WTC11 (cell line): ENCODE data around the gene DGKZ. TPM values are rescaled to one million over a fixed set of nuclear protein-coding genes. Genes with fewer than 3 reads are reported as not detected.

ENCODE experiments used
- CBFB ChIP-seq: sonication (generic); formaldehyde crosslinking; IDR thresholded peaks from 2 replicates; pipeline ENCODE4 v1.8.1; 2022; ENCODE audit warnings: mild to moderate bottlenecking, low read depth, missing genetic modification reagents
- ESRRA ChIP-seq: sonication (generic); formaldehyde crosslinking; IDR thresholded peaks from 2 replicates; pipeline ENCODE4 v1.8.1; 2022; ENCODE audit warnings: mild to moderate bottlenecking, missing genetic modification reagents, borderline replicate concordance
- FOXJ3 ChIP-seq: sonication (generic); formaldehyde crosslinking; IDR thresholded peaks from 2 replicates; pipeline ENCODE4 v1.9.0; 2021; ENCODE audit warnings: missing genetic modification reagents, mild to moderate bottlenecking, borderline replicate concordance
- FOXK1 ChIP-seq: sonication (generic); formaldehyde crosslinking; IDR thresholded peaks from 2 replicates; pipeline ENCODE4 v1.8.0; 2022; ENCODE audit warnings: mild to moderate bottlenecking, moderate library complexity, missing genetic modification reagents
- FOXP1 ChIP-seq: sonication (generic); formaldehyde crosslinking; IDR thresholded peaks from 2 replicates; pipeline ENCODE4 v1.8.0; 2022; ENCODE audit warnings: missing genetic modification reagents, mild to moderate bottlenecking, moderate library complexity, borderline replicate concordance
- GTF2I ChIP-seq: fragments of 250-450 bp; sonication (Bioruptor Pico); conservative IDR thresholded peaks from 2 replicates; pipeline ENCODE4 v1.4.0; 2021; ENCODE audit warnings: mild to moderate bottlenecking
- JUN ChIP-seq: sonication (generic); formaldehyde crosslinking; IDR thresholded peaks from 2 replicates; pipeline ENCODE4 v1.8.0; 2023; ENCODE audit warnings: mild to moderate bottlenecking, missing genetic modification reagents
- MXD4 ChIP-seq: fragments of 250-450 bp; sonication (Bioruptor Pico); IDR thresholded peaks from 2 replicates; pipeline ENCODE4 v1.8.0; 2021; ENCODE audit warnings: mild to moderate bottlenecking, moderate library complexity, borderline replicate concordance
- NFATC4 ChIP-seq: fragments of 250-450 bp; sonication (Bioruptor Pico); IDR thresholded peaks from 2 replicates; pipeline ENCODE4 v1.9.0; 2021; ENCODE audit warnings: mild to moderate bottlenecking
- OVOL2 ChIP-seq: fragments of 250-450 bp; sonication (Bioruptor Pico); IDR thresholded peaks from 2 replicates; pipeline ENCODE4 v1.9.0; 2021; ENCODE audit warnings: mild to moderate bottlenecking, borderline replicate concordance
- PRRX2 ChIP-seq: fragments of 250-450 bp; sonication (Bioruptor Pico); IDR thresholded peaks from 2 replicates; pipeline ENCODE4 v1.8.0; 2021; ENCODE audit warnings: mild to moderate bottlenecking
- STAT6 ChIP-seq: sonication (generic); formaldehyde crosslinking; conservative IDR thresholded peaks from 2 replicates; pipeline ENCODE4 v1.8.1; 2023; ENCODE audit warnings: mild to moderate bottlenecking, low read depth, missing genetic modification reagents, moderate library complexity
- TCF7 ChIP-seq: sonication (generic); formaldehyde crosslinking; IDR thresholded peaks from 2 replicates; pipeline ENCODE4 v1.8.0; 2022; ENCODE audit warnings: mild to moderate bottlenecking, low read depth, missing genetic modification reagents, moderate library complexity
- TP53 ChIP-seq: sonication (generic); formaldehyde crosslinking; IDR thresholded peaks from 2 replicates; pipeline ENCODE4 v1.8.1; 2023; ENCODE audit warnings: mild to moderate bottlenecking, missing genetic modification reagents
- ZNF219 ChIP-seq: sonication (generic); formaldehyde crosslinking; IDR thresholded peaks from 2 replicates; pipeline ENCODE4 v1.8.0; 2023; ENCODE audit warnings: missing genetic modification reagents, mild to moderate bottlenecking, borderline replicate concordance
- ZNF317 ChIP-seq: sonication (generic); formaldehyde crosslinking; IDR thresholded peaks from 2 replicates; pipeline ENCODE4 v1.8.1; 2023; ENCODE audit warnings: low read depth, mild to moderate bottlenecking, moderate library complexity, missing genetic modification reagents, borderline replicate concordance
- ZNF416 ChIP-seq: fragments of 250-450 bp; sonication (Bioruptor Pico); IDR thresholded peaks from 2 replicates; pipeline ENCODE4 v1.9.0; 2021; ENCODE audit warnings: mild to moderate bottlenecking, inconsistent platforms
- ZNF425 ChIP-seq: fragments of 250-450 bp; sonication (Bioruptor Pico); conservative IDR thresholded peaks from 2 replicates; pipeline ENCODE4 v1.9.0; 2021; ENCODE audit warnings: mild to moderate bottlenecking
- ZNF512 ChIP-seq: sonication (generic); formaldehyde crosslinking; IDR thresholded peaks from 2 replicates; pipeline ENCODE4 v1.8.1; 2022; ENCODE audit warnings: missing genetic modification reagents, borderline replicate concordance
- ZNF671 ChIP-seq: fragments of 250-450 bp; sonication (Bioruptor Pico); IDR thresholded peaks from 2 replicates; pipeline ENCODE4 v1.8.0; 2021; ENCODE audit warnings: mild to moderate bottlenecking
- total RNA-seq: library from RNA; stranded (reverse); gene quantifications from 3 replicates; pipeline ENCODE4 v1.2.3, GENCODE V29; 2021
- TF ChIP-seq, protein P1 (sequence below): sonication (generic); formaldehyde crosslinking; IDR thresholded peaks from 2 replicates; pipeline ENCODE4 v1.8.0; 2023; ENCODE audit warnings: mild to moderate bottlenecking, missing genetic modification reagents
- TF ChIP-seq, protein P2 (sequence below): sonication (generic); formaldehyde crosslinking; IDR thresholded peaks from 2 replicates; pipeline ENCODE4 v1.8.0; 2022; ENCODE audit warnings: mild to moderate bottlenecking, missing genetic modification reagents
- TF ChIP-seq, protein P3 (sequence below): fragments of 250-450 bp; sonication (Bioruptor Pico); IDR thresholded peaks from 2 replicates; pipeline ENCODE4 v1.9.0; 2021; ENCODE audit warnings: mild to moderate bottlenecking
- TF ChIP-seq, protein P4 (sequence below): sonication (generic); formaldehyde crosslinking; IDR thresholded peaks from 2 replicates; pipeline ENCODE4 v1.8.1; 2023; ENCODE audit warnings: mild to moderate bottlenecking, missing genetic modification reagents, moderate library complexity

DGKZ gene
- total RNA-seq, 1 experiment from 2014 or later = 139 TPM

- TF ChIP-seq ZNF512 (CRISPR knock-in tag) (no peak), FOXK1 (peak; percentile 80; the same call in 1 of the 2 replicates), CBFB (CRISPR knock-in tag) (peak; percentile 74; the same call in 1 of the 2 replicates), ZNF416 (CRISPR knock-in tag) (no peak), PRRX2 (CRISPR knock-in tag) (no peak), MXD4 (CRISPR knock-in tag) (no peak), TCF7 (no peak), ZNF671 (CRISPR knock-in tag) (no peak), STAT6 (no peak), JUN (no peak), ZNF425 (CRISPR knock-in tag) (no peak), ZNF219 (CRISPR knock-in tag) (no peak), TP53 (peak; percentile 29; the same call in 1 of the 2 replicates), NFATC4 (CRISPR knock-in tag) (no peak), ZNF317 (CRISPR knock-in tag) (no peak), OVOL2 (no peak), GTF2I (CRISPR knock-in tag) (no peak), FOXP1 (CRISPR knock-in tag) (peak; percentile 76; the same call in 1 of the 2 replicates), ESRRA (CRISPR knock-in tag) (no peak), FOXJ3 (no peak)
- TF ChIP-seq, protein P1, sequence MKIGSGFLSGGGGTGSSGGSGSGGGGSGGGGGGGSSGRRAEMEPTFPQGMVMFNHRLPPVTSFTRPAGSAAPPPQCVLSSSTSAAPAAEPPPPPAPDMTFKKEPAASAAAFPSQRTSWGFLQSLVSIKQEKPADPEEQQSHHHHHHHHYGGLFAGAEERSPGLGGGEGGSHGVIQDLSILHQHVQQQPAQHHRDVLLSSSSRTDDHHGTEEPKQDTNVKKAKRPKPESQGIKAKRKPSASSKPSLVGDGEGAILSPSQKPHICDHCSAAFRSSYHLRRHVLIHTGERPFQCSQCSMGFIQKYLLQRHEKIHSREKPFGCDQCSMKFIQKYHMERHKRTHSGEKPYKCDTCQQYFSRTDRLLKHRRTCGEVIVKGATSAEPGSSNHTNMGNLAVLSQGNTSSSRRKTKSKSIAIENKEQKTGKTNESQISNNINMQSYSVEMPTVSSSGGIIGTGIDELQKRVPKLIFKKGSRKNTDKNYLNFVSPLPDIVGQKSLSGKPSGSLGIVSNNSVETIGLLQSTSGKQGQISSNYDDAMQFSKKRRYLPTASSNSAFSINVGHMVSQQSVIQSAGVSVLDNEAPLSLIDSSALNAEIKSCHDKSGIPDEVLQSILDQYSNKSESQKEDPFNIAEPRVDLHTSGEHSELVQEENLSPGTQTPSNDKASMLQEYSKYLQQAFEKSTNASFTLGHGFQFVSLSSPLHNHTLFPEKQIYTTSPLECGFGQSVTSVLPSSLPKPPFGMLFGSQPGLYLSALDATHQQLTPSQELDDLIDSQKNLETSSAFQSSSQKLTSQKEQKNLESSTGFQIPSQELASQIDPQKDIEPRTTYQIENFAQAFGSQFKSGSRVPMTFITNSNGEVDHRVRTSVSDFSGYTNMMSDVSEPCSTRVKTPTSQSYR = peak; percentile 63
- TF ChIP-seq, protein P2, sequence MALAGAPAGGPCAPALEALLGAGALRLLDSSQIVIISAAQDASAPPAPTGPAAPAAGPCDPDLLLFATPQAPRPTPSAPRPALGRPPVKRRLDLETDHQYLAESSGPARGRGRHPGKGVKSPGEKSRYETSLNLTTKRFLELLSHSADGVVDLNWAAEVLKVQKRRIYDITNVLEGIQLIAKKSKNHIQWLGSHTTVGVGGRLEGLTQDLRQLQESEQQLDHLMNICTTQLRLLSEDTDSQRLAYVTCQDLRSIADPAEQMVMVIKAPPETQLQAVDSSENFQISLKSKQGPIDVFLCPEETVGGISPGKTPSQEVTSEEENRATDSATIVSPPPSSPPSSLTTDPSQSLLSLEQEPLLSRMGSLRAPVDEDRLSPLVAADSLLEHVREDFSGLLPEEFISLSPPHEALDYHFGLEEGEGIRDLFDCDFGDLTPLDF (CRISPR knock-in tag) = no peak
- TF ChIP-seq, protein P3, sequence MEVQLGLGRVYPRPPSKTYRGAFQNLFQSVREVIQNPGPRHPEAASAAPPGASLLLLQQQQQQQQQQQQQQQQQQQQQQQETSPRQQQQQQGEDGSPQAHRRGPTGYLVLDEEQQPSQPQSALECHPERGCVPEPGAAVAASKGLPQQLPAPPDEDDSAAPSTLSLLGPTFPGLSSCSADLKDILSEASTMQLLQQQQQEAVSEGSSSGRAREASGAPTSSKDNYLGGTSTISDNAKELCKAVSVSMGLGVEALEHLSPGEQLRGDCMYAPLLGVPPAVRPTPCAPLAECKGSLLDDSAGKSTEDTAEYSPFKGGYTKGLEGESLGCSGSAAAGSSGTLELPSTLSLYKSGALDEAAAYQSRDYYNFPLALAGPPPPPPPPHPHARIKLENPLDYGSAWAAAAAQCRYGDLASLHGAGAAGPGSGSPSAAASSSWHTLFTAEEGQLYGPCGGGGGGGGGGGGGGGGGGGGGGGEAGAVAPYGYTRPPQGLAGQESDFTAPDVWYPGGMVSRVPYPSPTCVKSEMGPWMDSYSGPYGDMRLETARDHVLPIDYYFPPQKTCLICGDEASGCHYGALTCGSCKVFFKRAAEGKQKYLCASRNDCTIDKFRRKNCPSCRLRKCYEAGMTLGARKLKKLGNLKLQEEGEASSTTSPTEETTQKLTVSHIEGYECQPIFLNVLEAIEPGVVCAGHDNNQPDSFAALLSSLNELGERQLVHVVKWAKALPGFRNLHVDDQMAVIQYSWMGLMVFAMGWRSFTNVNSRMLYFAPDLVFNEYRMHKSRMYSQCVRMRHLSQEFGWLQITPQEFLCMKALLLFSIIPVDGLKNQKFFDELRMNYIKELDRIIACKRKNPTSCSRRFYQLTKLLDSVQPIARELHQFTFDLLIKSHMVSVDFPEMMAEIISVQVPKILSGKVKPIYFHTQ (CRISPR knock-in tag) = no peak
- TF ChIP-seq, protein P4, sequence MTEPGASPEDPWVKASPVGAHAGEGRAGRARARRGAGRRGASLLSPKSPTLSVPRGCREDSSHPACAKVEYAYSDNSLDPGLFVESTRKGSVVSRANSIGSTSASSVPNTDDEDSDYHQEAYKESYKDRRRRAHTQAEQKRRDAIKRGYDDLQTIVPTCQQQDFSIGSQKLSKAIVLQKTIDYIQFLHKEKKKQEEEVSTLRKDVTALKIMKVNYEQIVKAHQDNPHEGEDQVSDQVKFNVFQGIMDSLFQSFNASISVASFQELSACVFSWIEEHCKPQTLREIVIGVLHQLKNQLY = no peak
These were observed 8.1 kb upstream of the DGKZ start (continued) for GRCh38 chr11:46338988-46339666.
